ENCODE results near the gene INSYN1.
"Not testable (repeated sequence)": the region's sequence is repeated elsewhere in the genome, so short reads cannot be mapped to it uniquely, and the experiment has no call there.

Gene INSYN1

DNA sequence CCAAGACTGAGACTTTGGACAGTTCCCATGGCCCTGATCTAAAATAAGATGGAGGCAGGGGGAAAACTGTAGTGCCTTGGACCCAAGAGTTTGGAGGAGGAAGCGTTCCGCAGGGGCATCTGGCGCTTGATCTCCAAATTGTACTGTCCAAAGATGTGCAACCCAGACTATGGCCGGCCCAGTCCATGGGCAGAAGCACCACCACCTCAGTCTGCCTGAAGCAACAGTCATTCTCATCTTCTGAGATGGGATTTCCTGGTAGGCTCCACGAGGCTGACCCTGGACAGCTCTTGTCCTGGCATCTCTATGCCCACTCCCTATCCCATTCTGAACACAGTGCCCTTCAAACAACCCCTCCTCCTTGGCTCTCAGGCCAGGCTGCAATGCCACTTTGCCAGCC, 3.6 kb downstream of the INSYN1 start:
- DNase-seq (ENCODE audit: low spot score) = no peak

GRCh38 chr15:73748730-73749129, 4.4 kb downstream of the INSYN1 start:
- DNase-seq (ENCODE audit: low spot score) = no peak

GRCh38 chr15:73747847-73748590, 5.1 kb downstream of the INSYN1 start:
- DNase-seq (ENCODE audit: low spot score) = no peak

- no peak for DNase-seq (ENCODE audit: low spot score)
Measured at GRCh38 chr15:73746883-73747282, 6.3 kb downstream of the INSYN1 start.

GRCh38 chr15:73746261-73746660, 6.9 kb downstream of the INSYN1 start:
- DNase-seq (ENCODE audit: low spot score) = no peak

DNA sequence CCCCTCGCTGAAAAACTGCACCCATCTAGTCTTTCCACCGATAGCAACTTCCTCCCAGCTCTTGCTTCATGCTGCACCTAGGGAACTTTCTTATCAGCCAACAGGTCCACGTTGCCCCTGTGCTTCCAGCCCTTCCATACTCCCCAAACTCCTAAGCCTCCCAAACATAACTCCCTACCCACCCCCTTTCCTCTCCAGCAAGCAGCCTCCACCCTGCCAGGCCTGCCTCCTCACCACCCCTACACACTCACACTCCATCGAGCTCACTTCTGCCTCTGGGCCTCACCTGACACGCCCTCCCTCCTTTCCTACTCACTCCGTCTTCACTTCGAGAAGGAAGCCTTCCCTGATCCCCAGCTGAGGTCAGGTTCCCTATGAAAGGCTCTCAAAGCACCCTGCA, 8.1 kb downstream of the INSYN1 start:
- DNase-seq (ENCODE audit: low spot score) = no peak

GRCh38 chr15:73744293-73744692, 8.9 kb downstream of the INSYN1 start:
- DNase-seq (ENCODE audit: low spot score) = no peak

GRCh38 chr15:73741321-73741836, 11.8 kb downstream of the INSYN1 start:
- DNase-seq (ENCODE audit: low spot score) = no peak

GRCh38 chr15:73740152-73741048, 12.8 kb downstream of the INSYN1 start:
- DNase-seq (ENCODE audit: low spot score) = no peak

GRCh38 chr15:73737535-73737934, 15.6 kb downstream of the INSYN1 start:
- no peak for DNase-seq (ENCODE audit: low spot score)

GRCh38 chr15:73732930-73733329, 20.2 kb downstream of the INSYN1 start:
- DNase-seq (ENCODE audit: low spot score) = no peak

- not testable (repeated sequence) for DNase-seq (ENCODE audit: low spot score)
Measured at GRCh38 chr15:73732051-73732450, 21.1 kb downstream of the INSYN1 start.

DNA sequence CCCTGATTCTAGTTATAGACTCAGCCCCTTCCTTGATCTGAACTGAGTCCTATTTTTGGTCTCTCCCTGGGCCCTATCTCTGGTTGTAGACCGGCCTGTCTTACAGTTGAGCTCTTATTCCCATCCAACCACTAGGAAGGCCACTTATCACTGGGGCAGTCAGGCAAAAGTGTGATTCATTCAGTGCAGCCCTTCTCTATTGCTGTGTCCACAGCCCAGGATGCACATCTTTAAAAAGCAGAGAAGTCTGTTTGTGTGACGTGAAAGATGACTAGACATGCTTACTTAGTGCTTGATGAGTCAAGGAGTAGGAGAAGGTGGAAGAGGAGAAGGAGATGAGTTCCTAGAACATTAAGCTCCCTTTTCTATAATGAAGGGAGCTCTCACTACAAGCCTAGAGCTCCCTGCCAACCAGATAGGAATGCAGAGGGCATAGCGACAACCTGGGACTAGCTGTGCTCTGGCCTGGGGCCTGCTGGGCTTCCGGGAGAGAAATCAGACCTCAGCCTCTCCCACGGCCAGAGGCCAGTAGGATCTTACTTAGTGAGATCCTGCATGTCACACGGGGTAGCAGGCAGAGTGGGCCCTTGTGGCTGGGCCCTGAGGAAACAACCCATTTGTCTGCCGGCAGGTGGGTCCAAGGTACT, 25.7 kb downstream of the INSYN1 start:
- no peak for DNase-seq (ENCODE audit: low spot score)

- DNase-seq (ENCODE audit: low spot score) = no peak
Measured at GRCh38 chr15:73724212-73724611, 28.9 kb downstream of the INSYN1 start.

DNA sequence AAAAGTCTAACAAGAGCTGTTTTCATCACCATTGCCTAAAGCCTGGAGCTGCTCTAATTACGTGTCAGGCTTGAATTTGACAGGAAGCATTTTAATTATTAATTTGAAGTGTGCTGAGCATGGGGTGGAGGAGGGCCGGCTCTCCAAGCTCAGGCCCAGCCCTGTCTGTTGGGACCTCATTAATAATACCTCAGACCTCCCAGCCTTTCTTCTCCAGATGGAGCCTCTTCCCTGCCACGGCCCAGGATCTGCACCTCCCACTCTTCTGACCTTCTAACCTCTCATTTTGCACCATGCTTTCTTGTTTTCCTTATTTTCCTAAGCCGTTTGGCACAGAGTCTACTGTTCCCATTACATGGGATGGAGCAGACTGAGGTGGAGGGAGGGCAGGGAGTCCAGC, 30.0 kb downstream of the INSYN1 start:
- DNase-seq (ENCODE audit: low spot score) = no peak

GRCh38 chr15:73722425-73722824, 30.7 kb downstream of the INSYN1 start:
- DNase-seq (ENCODE audit: low spot score) = no peak

GRCh38 chr15:73718694-73719093, 34.5 kb downstream of the INSYN1 start:
- no peak for DNase-seq (ENCODE audit: low spot score)

DNA sequence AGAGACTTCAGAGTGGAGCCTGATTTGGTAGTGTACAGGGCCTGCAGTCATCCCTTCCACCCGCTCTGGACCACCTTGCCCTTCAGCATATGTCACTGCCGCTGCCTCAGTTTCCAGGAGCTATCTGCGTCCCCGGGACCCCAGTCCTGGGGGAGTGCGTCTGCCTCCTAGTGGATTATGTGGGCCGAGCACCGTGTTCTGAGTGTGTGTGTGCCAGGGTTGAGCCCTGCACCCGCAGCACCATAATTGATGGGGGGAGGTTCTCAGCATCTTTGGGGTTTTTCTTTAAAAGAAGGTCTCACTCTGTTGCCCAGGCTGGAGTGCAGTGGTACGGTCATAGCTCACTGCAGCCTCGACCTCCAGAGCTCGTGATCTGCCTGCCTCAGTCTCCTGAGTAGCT, 35.3 kb downstream of the INSYN1 start:
- DNase-seq (ENCODE audit: low spot score) = no peak

GRCh38 chr15:73717206-73717605, 35.9 kb downstream of the INSYN1 start:
- no peak for DNase-seq (ENCODE audit: low spot score)

GRCh38 chr15:73716417-73716816, 36.7 kb downstream of the INSYN1 start:
- DNase-seq (ENCODE audit: low spot score) = no peak

- DNase-seq (ENCODE audit: low spot score) = no peak
Measured at GRCh38 chr15:73715417-73715816, 37.7 kb downstream of the INSYN1 start.

DNA sequence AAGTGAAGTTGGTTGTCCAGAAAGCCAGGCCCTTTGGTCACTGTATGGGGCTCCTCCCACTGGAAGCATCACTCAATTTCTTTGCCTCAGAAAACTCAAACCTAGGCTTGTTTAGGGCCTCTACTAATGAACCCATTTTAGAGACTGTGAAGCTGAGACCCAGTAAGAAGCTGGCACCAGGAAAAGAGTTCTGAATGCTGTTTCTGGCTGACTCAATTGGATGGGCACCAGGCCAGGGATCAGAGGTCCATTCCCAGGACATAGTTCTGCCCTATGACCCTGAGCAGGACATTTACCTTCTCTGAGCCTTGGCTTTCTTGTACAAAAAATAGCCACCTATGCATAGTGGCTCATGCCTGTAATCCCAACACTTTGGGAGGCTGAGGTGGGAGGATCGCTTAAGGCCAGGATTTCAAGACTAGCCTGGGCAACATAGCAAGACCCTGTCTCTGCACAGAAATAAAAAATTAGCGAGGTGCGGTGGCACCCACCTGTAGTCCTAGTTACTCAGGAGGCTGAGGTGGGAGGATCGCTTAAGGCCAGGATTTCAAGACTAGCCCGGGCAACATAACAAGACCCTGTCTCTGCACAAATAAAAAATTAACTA, 38.4 kb downstream of the INSYN1 start:
- no peak for DNase-seq (ENCODE audit: low spot score)

All from CD4-positive, alpha-beta T cell treated with Interleukin-15 for 4 hours (primary cell).